ENCODE data around the gene RBMXL2.

- TF ChIP-seq CTCF (conservative IDR thresholded peaks at IDR 0.05; ENCODE audit: low read length) (no peak), EZH2phosphoT487 (IDR thresholded peaks at IDR 0.05; ENCODE audit: borderline replicate concordance) (no peak)
Observed at GRCh38 chr11:7072401-7073028, 16.3 kb upstream of the RBMXL2 start.

Data from Loucy (cell line).